Measurements from ENCODE around the gene MRPL19. TPM values are rescaled to one million over a fixed set of nuclear protein-coding genes. Genes with fewer than 3 reads are reported as not detected.

MRPL19 gene
- total and polyA plus RNA-seq, 2 experiments from 2014 or later = 65.5 to 149 TPM

DNA sequence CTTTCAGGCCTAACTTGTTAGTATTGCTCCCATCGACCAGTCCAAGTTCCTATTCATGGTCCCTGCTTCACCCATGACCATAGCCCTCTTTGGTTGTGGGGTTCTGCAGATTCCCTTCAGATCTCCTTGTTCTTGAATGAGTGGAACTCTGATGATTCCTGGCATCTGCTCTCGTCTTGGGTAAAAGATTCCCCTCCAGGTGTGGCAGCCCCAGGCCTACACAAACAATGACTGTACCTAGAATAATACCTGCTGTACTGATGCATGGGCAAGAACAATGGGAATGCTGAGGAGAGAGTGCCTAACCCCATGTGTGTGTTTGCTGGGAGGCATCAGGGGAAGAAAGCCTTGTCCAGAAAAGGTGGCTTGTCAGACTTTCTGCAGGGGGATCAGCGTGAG is 39.2 kb upstream of the MRPL19 start:
- H3K36me3 Mint-ChIP-seq (ENCODE audit: low read depth) = no peaks in the 10 kb centered on the region
- no peaks in the 10 kb centered on the region; the same call in 2 of the 3 replicates for H3K9me3 Mint-ChIP-seq
- TF ChIP-seq ZNF331 (CRISPR knock-in tag; IDR thresholded peaks at IDR 0.05; ENCODE audit: low read depth) = no peak
- TF ChIP-seq CREB1 (CRISPR knock-in tag; IDR thresholded peaks at IDR 0.05; ENCODE audit: low read depth) = no peak
- TF ChIP-seq POLR2AphosphoS5 (IDR thresholded peaks at IDR 0.05; ENCODE audit: low read depth) = no peak
- TF ChIP-seq, protein P1, sequence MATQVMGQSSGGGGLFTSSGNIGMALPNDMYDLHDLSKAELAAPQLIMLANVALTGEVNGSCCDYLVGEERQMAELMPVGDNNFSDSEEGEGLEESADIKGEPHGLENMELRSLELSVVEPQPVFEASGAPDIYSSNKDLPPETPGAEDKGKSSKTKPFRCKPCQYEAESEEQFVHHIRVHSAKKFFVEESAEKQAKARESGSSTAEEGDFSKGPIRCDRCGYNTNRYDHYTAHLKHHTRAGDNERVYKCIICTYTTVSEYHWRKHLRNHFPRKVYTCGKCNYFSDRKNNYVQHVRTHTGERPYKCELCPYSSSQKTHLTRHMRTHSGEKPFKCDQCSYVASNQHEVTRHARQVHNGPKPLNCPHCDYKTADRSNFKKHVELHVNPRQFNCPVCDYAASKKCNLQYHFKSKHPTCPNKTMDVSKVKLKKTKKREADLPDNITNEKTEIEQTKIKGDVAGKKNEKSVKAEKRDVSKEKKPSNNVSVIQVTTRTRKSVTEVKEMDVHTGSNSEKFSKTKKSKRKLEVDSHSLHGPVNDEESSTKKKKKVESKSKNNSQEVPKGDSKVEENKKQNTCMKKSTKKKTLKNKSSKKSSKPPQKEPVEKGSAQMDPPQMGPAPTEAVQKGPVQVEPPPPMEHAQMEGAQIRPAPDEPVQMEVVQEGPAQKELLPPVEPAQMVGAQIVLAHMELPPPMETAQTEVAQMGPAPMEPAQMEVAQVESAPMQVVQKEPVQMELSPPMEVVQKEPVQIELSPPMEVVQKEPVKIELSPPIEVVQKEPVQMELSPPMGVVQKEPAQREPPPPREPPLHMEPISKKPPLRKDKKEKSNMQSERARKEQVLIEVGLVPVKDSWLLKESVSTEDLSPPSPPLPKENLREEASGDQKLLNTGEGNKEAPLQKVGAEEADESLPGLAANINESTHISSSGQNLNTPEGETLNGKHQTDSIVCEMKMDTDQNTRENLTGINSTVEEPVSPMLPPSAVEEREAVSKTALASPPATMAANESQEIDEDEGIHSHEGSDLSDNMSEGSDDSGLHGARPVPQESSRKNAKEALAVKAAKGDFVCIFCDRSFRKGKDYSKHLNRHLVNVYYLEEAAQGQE (IDR thresholded peaks at IDR 0.05; ENCODE audit: unreplicated experiment) = no peak
- no peak for TF ChIP-seq EZH2phosphoT487 (IDR thresholded peaks at IDR 0.05; ENCODE audit: unreplicated experiment)
- TF ChIP-seq, protein P2, sequence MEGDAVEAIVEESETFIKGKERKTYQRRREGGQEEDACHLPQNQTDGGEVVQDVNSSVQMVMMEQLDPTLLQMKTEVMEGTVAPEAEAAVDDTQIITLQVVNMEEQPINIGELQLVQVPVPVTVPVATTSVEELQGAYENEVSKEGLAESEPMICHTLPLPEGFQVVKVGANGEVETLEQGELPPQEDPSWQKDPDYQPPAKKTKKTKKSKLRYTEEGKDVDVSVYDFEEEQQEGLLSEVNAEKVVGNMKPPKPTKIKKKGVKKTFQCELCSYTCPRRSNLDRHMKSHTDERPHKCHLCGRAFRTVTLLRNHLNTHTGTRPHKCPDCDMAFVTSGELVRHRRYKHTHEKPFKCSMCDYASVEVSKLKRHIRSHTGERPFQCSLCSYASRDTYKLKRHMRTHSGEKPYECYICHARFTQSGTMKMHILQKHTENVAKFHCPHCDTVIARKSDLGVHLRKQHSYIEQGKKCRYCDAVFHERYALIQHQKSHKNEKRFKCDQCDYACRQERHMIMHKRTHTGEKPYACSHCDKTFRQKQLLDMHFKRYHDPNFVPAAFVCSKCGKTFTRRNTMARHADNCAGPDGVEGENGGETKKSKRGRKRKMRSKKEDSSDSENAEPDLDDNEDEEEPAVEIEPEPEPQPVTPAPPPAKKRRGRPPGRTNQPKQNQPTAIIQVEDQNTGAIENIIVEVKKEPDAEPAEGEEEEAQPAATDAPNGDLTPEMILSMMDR (conservative IDR thresholded peaks at IDR 0.05; ENCODE audit: low read depth in 2 of 2) = no peak
- no peak for TF ChIP-seq STAT1 (IDR thresholded peaks at IDR 0.05; ENCODE audit: unreplicated experiment)
- peaks cover 6% of the 10 kb centered on the region; the same call in 1 of the 2 replicates for H3K4me1 ChIP-seq (ENCODE audit: insufficient read depth)
- ATAC-seq (no peak), DNase-seq (ENCODE audit: low spot score) (no peak)
- no peaks in the 10 kb centered on the region for H3K79me2 ChIP-seq (replicated peaks; ENCODE audit: insufficient read depth)
- no peak overlapping the region for H3K27ac Mint-ChIP-seq
- peaks cover 4% of the 10 kb centered on the region for H3K27me3 Mint-ChIP-seq (ENCODE audit: insufficient read depth, low read depth, poor library complexity)
- no peak overlapping the region for H3K27ac ChIP-seq (ENCODE audit: low read depth)
- H2AFZ ChIP-seq = peak overlapping the region; percentile 84; the same call in 1 of the 2 replicates
- H3K4me3 ChIP-seq = no peak overlapping the region
- no peaks in the 10 kb centered on the region for H3K36me3 ChIP-seq (ENCODE audit: insufficient read depth)
- H3K4me3 Mint-ChIP-seq = no peak overlapping the region
- H3K27me3 ChIP-seq (ENCODE audit: insufficient read depth) = no peaks in the 10 kb centered on the region
- no peaks in the 10 kb centered on the region for H3F3A ChIP-seq (replicated peaks; ENCODE audit: low read depth)
- no peaks in the 10 kb centered on the region; the same call in 1 of the 2 replicates for H3K9me2 ChIP-seq (ENCODE audit: insufficient read depth)
- H3K4me2 ChIP-seq = no peak overlapping the region
- H3K4me1 Mint-ChIP-seq = peaks cover 9% of the 10 kb centered on the region
- no peaks in the 10 kb centered on the region for H4K20me1 ChIP-seq (replicated peaks; ENCODE audit: insufficient read depth)

DNA sequence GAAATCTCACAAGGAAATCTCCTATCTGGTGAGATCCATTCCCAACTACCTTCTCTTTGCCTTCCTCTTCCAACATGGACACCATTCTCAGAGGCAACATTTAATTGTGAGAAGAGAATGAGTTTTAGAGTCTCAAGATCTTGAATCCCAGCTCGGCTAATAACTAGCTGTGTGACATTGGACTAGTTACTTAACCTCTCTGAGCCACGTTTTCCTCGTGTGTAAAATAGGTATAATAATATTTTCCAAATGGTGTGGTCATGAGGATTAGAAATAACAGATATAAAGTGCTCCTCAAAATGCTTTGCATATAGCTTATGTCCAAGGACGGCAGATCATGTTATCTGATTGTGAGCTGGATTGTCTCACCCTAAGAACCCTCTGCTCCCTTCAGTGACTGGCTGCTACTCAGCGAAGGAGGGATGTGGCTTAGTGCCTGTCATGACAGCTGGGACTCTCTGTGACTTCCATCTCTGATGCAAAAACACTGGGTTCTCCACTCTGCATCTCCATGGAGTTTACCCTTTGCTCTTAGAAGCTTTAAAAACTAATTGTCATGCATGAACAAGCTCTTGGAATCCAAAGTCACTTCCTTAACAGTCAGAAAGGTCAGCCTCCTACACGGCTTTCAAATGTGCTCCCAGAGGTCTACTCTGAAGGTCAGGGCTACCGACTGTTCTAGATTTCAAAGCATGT is 38.4 kb upstream of the MRPL19 start:
- peak; percentile 55 for DNase-seq (ENCODE audit: low spot score)
- H3K79me2 ChIP-seq (replicated peaks; ENCODE audit: insufficient read depth) = no peaks in the 10 kb centered on the region
- H3K27me3 ChIP-seq (ENCODE audit: insufficient read depth) = no peaks in the 10 kb centered on the region
- H3K36me3 ChIP-seq (ENCODE audit: insufficient read depth) = no peaks in the 10 kb centered on the region
- H3K4me3 Mint-ChIP-seq = no peak overlapping the region; the same call in 2 of the 3 replicates
- H3K27ac ChIP-seq (ENCODE audit: low read depth) = no peak overlapping the region
- H3K9me3 Mint-ChIP-seq = no peaks in the 10 kb centered on the region; the same call in 2 of the 3 replicates
- no peaks in the 10 kb centered on the region for H4K20me1 ChIP-seq (replicated peaks; ENCODE audit: insufficient read depth)
- peaks cover 6% of the 10 kb centered on the region; the same call in 1 of the 2 replicates for H3K4me1 ChIP-seq (ENCODE audit: insufficient read depth)
- H2AFZ ChIP-seq = peak overlapping the region; percentile 90
- peak; percentile 41 for ATAC-seq
- peaks cover 4% of the 10 kb centered on the region for H3K27me3 Mint-ChIP-seq (ENCODE audit: insufficient read depth, low read depth, poor library complexity)
- peaks cover 9% of the 10 kb centered on the region for H3K4me1 Mint-ChIP-seq
- H3K36me3 Mint-ChIP-seq (ENCODE audit: low read depth) = no peaks in the 10 kb centered on the region
- no peaks in the 10 kb centered on the region for H3F3A ChIP-seq (replicated peaks; ENCODE audit: low read depth)
- H3K9me2 ChIP-seq (ENCODE audit: insufficient read depth) = no peaks in the 10 kb centered on the region; the same call in 1 of the 2 replicates
- H3K4me3 ChIP-seq = peak overlapping the region; percentile 51
- no peak overlapping the region for H3K27ac Mint-ChIP-seq
- H3K4me2 ChIP-seq = peak overlapping the region; percentile 77
- no peak for TF ChIP-seq NANOG (IDR thresholded peaks at IDR 0.05; ENCODE audit: borderline replicate concordance)
- TF ChIP-seq JUNB (IDR thresholded peaks at IDR 0.05; ENCODE audit: unreplicated experiment) = no peak
- TF ChIP-seq ZNF331 (CRISPR knock-in tag; IDR thresholded peaks at IDR 0.05; ENCODE audit: low read depth) = no peak

All from GM23338 (cell line).